Bone marrow (tissue), 2 donors: ENCODE measurements around the gene SMG5.
A peak's percentile ranks its signal among the peaks of the same experiment; 100 is the strongest.

Experiments
- DNase-seq, 2 donors: peaks; one replicate each; lab custom pipeline; 2025; lab: John Stamatoyannopoulos, UW

Gene SMG5

DNA sequence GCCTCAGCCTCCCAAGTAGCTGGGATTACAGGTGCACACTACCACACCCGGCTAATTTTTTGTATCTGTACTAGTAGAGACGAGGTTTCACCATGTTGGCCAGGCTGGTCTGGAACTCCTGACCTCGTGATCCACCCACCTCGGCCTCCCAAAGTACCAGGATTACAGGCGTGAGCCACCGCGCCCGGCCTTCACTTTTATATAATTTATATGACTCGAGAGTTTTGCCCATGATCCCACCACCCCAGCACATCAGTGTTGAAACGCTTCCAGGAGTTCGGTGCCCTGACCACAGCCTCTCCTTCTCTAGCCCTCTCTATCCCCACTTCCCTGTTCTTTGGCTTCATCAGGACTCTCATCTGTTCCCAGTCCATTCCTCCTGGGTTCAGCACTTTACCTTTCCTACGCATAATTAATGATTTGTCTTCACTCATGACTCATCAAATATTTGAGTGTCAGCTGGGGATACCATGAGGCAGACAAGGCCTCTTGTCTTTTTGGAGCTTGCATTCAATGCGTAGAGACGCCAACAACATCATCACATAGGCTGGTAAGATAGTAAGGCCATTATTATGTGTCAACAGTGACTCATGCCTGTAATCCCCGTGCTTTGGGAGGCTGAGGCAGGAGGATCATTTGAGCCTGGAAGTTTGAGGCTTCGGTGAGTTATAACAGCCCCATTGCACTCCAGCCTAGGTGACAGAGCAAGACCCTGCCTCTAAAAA is 68.4 kb downstream of the SMG5 start:
- no peak for DNase-seq

DNA sequence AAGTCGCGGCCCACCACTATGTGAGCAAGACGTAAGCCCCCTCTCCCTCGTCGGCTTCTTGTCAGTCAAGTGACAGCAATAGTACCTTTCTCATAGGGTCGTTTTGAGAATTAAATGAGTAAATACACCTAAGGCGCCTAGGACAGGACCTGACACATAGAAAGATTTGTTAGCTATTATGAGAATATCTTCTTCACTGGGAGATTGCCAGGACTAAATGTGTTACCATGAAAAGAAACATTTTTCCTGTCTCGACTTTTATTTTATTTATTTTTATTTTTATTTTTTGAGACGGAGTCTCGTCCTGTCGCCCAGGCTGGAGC is 69.0 kb downstream of the SMG5 start:
- no peak for DNase-seq

DNA sequence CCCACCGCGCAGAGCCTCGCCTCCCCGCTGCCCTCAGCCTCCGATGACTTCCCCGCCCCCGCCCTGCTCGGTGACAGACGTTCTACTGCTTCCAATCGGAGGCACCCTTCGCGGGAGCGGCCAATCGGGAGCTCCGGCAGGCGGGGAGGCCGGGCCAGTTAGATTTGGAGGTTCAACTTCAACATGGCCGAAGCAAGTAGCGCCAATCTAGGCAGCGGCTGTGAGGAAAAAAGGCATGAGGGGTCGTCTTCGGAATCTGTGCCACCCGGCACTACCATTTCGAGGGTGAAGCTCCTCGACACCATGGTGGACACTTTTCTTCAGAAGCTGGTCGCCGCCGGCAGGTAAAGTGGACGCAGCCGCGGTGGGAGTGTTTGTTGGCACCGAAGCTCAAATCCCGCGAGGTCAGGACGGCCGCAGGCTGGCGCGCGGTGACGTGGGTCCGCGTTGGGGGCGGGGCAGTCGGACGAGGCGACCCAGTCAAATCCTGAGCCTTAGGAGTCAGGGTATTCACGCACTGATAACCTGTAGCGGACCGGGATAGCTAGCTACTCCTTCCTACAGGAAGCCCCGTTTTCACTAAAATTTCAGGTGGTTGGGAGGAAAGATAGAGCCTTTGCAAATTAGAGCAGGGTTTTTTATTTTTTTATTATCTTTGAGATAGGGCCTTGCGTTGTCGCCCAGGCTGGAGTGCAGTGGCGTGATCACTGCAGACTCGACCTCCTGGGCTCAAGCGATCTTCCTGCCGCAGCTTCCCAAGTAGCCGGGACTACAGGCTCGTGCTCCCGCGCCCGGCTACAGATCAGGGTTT is 69.6 kb downstream of the SMG5 start, which contains the start of gene PMF1:
PMF1 (plus strand) TSS at position 175 of the 811 bp plus-strand sequence; CDS start at position 184, 9 bp downstream.
- DNase-seq: peak; percentile 94 to 95

DNA sequence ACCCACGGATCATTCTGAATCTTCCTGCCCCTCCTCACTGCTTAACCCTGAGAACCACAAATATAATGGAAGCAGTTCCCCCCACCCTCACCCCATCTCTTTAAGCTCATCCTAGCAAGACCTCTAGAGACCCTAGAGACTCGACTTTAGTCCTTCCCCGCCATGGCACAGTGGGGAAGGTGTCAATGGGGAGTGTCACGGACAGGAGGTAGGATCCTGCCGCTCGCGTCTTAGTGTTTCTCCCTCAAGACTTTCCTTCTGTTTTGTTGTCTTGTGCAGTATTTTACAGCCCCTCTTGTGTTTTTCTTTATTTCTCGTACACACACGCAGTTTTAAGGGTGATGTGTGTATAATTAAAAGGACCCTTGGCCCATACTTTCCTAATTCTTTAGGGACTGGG is 70.5 kb downstream of the SMG5 start:
- DNase-seq: no peak

DNA sequence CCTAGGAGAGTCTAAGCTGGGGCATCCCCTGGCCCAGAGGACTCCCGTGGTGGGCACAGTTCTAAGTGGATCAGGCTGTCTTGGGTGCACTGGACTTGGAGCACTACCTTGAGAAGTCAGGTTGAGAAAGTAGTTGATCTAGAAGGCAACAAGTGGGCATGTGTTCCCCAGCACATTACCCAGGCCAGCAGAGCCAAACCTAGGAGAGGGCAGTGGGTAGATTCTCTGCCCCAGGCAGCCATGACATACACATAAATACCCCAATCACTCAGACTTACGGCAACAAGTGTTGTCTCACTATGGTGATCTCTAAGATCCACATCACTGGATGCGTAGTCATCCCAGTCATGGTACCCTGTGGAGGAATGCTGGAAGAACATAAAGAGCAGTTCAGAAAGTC is 71.4 kb downstream of the SMG5 start:
- DNase-seq: no peak

DNA sequence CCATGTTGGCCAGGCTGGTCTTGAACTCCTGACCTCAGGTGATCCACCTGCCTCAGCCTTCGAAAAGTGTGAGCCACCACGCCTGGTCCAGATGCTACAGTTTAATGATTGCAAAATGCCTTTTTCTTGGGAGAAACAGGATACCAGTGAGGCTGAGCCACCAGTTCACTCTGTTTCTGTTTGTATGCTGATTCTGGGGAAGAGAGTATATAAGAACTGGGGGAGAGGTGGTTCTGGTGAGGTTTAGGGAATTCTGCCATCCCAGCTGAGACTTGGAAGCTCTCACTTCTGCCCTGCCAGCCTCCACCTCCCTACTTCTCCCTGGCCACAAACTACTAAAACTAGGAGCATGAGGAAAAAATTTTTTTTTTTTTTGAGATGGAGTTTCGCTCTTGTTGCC is 77.9 kb downstream of the SMG5 start:
- DNase-seq: no peak

DNA sequence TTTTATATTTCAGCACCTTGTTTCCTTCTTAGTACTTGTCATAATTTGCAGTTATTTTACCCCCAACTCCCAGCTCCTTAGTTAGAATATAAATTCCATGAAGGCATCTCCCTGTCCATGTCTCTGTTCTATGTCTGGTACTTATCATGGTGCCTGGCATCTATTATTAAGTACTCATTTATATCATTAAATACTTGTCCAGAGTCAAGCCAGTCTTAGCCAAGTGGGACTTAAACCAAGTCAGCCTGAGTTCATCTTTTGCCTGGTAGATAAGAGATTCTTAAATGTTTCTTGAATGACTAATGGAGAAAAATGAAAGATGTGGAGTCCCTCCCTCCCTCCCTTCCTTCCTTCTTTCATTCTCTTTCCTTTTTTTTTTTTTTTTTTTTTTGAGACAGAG is 79.3 kb downstream of the SMG5 start:
- no peak for DNase-seq

DNA sequence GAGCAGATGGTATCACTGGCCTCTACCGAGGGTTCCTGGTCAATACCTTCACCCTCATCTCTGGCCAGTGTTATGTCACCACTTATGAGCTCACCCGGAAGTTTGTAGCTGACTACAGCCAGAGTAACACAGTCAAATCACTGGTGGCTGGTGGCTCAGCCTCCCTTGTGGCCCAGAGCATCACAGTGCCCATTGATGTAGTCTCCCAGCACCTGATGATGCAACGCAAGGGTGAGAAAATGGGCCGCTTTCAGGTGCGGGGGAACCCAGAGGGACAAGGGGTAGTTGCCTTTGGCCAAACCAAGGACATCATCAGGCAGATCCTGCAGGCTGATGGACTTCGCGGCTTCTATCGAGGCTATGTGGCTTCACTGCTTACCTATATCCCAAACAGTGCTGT is 82.6 kb downstream of the SMG5 start:
- DNase-seq: no peak
